Omental fat pad (tissue), 4 donors: Measurements from ENCODE around the gene DLGAP4. TPM values are rescaled to one million over a fixed set of nuclear protein-coding genes. Genes with fewer than 3 reads are reported as not detected.

Experiments
- ATAC-seq: fragments of 150-250 bp; one replicate; pipeline ENCODE4 v1.9.1; 2016; ENCODE audit warnings: mild to moderate bottlenecking, moderate library complexity; ENCODE audit not compliant: low FRiP score
- DNase-seq: peaks from one replicate; pipeline ENCODE4 v3.0.0-alpha.2; 2019; ENCODE audit warnings: low spot score
- CTCF ChIP-seq, 3 donors: fragments of 450-650 bp; IDR thresholded peaks; one replicate each; pipeline ENCODE4 v1.5.1; 2016 to 2017; ENCODE audit warnings: antibody characterized with exemption in 3 of 3, mild to moderate bottlenecking in 3 of 3, moderate library complexity in 2 of 3
- total RNA-seq, 4 donors: library from RNA; depleted of rRNA; stranded (reverse); fragments of >200 nt; gene quantifications; one replicate each; pipeline ENCODE4 v1.1.0, GENCODE V29; 2016

Gene DLGAP4
- total RNA-seq, 4 donors from 2014 or later = 26.0 to 42.6 (median 30.7) TPM

- DNase-seq = no peak
These were observed 13.5 kb downstream of the DLGAP4 start for GRCh38 chr20:36319356-36320260.

GRCh38 chr20:36320261-36320897 is 14.2 kb downstream of the DLGAP4 start:
- no peak for TF ChIP-seq CTCF (IDR thresholded peaks at IDR 0.05)
- ATAC-seq (no peak), DNase-seq (no peak)

More at GRCh38 chr20:36319356-36320260, 13.5 kb downstream of the DLGAP4 start:
- no peak for TF ChIP-seq CTCF (IDR thresholded peaks at IDR 0.05)
- no peak for ATAC-seq

GRCh38 chr20:36320898-36321695 is 15.0 kb downstream of the DLGAP4 start:
- no peak for TF ChIP-seq CTCF (IDR thresholded peaks at IDR 0.05)
- DNase-seq (no peak), ATAC-seq (no peak)

GRCh38 chr20:36322131-36322530 is 16.0 kb downstream of the DLGAP4 start:
- no peak for ATAC-seq
- TF ChIP-seq CTCF (IDR thresholded peaks at IDR 0.05) = no peak
- no peak for DNase-seq

GRCh38 chr20:36330091-36330490 is 24.0 kb downstream of the DLGAP4 start:
- no peak for DNase-seq
- no peak for TF ChIP-seq CTCF (IDR thresholded peaks at IDR 0.05)
- no peak for ATAC-seq

GRCh38 chr20:36331209-36331608 is 25.1 kb downstream of the DLGAP4 start:
- no peak for TF ChIP-seq CTCF (IDR thresholded peaks at IDR 0.05)
- ATAC-seq (no peak), DNase-seq (no peak)
